ENCODE data around the gene OPHN1.
"Not testable (repeated sequence)": the region's sequence is repeated elsewhere in the genome, so short reads cannot be mapped to it uniquely, and the experiment has no call there.

Gene OPHN1

GRCh38 chrX:68355629-68355920 is 77.7 kb downstream of the OPHN1 start:
- no peak for DNase-seq (ENCODE audit: low spot score)

- DNase-seq (ENCODE audit: low spot score): no peak
Measured at GRCh38 chrX:68354879-68355628, 78.2 kb downstream of the OPHN1 start.

- no peak for DNase-seq (ENCODE audit: low spot score)
Measured at GRCh38 chrX:68345025-68345424, 88.3 kb downstream of the OPHN1 start.

GRCh38 chrX:68343551-68343950 is 89.7 kb downstream of the OPHN1 start:
- DNase-seq (ENCODE audit: low spot score): no peak

GRCh38 chrX:68332201-68332731 is 101.0 kb downstream of the OPHN1 start:
- no peak for DNase-seq (ENCODE audit: low spot score)

- not testable (repeated sequence) for DNase-seq (ENCODE audit: low spot score)
Measured at GRCh38 chrX:68326841-68327240, 106.5 kb downstream of the OPHN1 start.

GRCh38 chrX:68307769-68308168 is 125.5 kb downstream of the OPHN1 start:
- no peak for DNase-seq (ENCODE audit: low spot score)

GRCh38 chrX:68304602-68305001 is 128.7 kb downstream of the OPHN1 start:
- no peak for DNase-seq (ENCODE audit: low spot score)

GRCh38 chrX:68299898-68300297 is 133.4 kb downstream of the OPHN1 start:
- DNase-seq (ENCODE audit: low spot score): no peak

GRCh38 chrX:68292471-68292870 is 140.8 kb downstream of the OPHN1 start:
- no peak for DNase-seq (ENCODE audit: low spot score)

GRCh38 chrX:68288127-68288526 is 145.2 kb downstream of the OPHN1 start:
- no peak for DNase-seq (ENCODE audit: low spot score)

GRCh38 chrX:68287419-68287818 is 145.9 kb downstream of the OPHN1 start:
- no peak for DNase-seq (ENCODE audit: low spot score)

GRCh38 chrX:68286980-68287379 is 146.3 kb downstream of the OPHN1 start:
- no peak for DNase-seq (ENCODE audit: low spot score)

GRCh38 chrX:68286076-68286475 is 147.2 kb downstream of the OPHN1 start:
- no peak for DNase-seq (ENCODE audit: low spot score)

GRCh38 chrX:68284281-68284904 is 148.9 kb downstream of the OPHN1 start:
- DNase-seq (ENCODE audit: low spot score): no peak

GRCh38 chrX:68273887-68274286 is 159.4 kb downstream of the OPHN1 start:
- no peak for DNase-seq (ENCODE audit: low spot score)

GRCh38 chrX:68264793-68265192 is 168.5 kb downstream of the OPHN1 start:
- DNase-seq (ENCODE audit: low spot score): not testable (repeated sequence)

GRCh38 chrX:68261060-68261672 is 172.1 kb downstream of the OPHN1 start:
- DNase-seq (ENCODE audit: low spot score): no peak

GRCh38 chrX:68256990-68257389 is 176.3 kb downstream of the OPHN1 start:
- no peak for DNase-seq (ENCODE audit: low spot score)

GRCh38 chrX:68254738-68255645 is 178.3 kb downstream of the OPHN1 start:
- no peak for DNase-seq (ENCODE audit: low spot score)

GRCh38 chrX:68252664-68253063 is 180.6 kb downstream of the OPHN1 start:
- no peak for DNase-seq (ENCODE audit: low spot score)

GRCh38 chrX:68249903-68250302 is 183.4 kb downstream of the OPHN1 start:
- no peak for DNase-seq (ENCODE audit: low spot score)
